Lower leg skin (tissue), 3 donors: Measurements from ENCODE around the gene PCDHGA10.

Source experiments
- POLR2A ChIP-seq, 2 donors: fragments of 450-650 bp; IDR thresholded peaks; one replicate each; pipeline ENCODE4 v1.6.1; 2016 to 2017; ENCODE audit warnings: antibody characterized with exemption in 2 of 2, mild to moderate bottlenecking in 1 of 2, moderate library complexity in 1 of 2
- TF ChIP-seq, protein P1 (sequence below), 3 donors: fragments of 450-650 bp; IDR thresholded peaks; one replicate each; pipeline ENCODE4 v1.5.1; 2016; ENCODE audit warnings: antibody characterized with exemption in 3 of 3, mild to moderate bottlenecking in 3 of 3, moderate library complexity in 2 of 3

DNA sequence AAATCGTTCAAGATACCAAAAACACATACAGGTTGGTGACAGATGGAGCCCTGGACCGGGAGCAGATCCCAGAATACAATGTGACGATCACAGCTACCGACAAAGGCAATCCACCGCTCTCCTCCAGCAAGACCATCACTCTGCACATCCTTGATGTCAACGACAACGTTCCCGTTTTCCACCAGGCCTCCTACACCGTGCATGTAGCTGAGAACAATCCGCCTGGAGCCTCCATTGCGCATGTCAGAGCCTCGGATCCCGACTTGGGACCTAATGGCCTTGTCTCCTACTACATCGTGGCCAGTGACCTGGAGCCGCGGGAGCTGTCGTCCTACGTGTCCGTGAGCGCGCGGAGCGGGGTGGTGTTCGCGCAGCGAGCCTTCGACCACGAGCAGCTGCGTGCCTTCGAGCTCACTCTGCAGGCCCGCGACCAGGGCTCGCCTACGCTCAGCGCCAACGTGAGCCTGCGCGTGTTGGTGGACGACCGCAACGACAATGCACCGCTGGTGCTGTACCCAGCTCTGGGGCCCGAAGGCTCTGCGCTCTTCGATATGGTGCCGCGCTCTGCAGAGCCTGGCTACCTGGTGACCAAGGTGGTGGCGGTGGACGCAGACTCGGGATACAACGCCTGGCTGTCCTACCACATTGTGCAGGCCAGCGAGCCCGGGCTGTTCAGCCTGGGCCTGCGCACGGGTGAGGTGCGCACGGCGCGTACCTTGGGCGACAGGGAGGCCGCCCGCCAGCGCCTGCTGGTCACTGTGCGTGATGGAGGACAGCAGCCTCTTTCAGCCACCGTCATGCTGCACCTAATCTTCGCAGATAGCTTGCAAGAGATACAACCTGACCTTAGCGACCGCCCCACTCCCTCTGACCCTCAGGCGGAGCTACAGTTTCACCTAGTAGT lies 41.0 kb upstream of the PCDHGA10 start:
- TF ChIP-seq, protein P1, sequence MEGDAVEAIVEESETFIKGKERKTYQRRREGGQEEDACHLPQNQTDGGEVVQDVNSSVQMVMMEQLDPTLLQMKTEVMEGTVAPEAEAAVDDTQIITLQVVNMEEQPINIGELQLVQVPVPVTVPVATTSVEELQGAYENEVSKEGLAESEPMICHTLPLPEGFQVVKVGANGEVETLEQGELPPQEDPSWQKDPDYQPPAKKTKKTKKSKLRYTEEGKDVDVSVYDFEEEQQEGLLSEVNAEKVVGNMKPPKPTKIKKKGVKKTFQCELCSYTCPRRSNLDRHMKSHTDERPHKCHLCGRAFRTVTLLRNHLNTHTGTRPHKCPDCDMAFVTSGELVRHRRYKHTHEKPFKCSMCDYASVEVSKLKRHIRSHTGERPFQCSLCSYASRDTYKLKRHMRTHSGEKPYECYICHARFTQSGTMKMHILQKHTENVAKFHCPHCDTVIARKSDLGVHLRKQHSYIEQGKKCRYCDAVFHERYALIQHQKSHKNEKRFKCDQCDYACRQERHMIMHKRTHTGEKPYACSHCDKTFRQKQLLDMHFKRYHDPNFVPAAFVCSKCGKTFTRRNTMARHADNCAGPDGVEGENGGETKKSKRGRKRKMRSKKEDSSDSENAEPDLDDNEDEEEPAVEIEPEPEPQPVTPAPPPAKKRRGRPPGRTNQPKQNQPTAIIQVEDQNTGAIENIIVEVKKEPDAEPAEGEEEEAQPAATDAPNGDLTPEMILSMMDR (IDR thresholded peaks at IDR 0.05) = no peak
- TF ChIP-seq POLR2A (IDR thresholded peaks at IDR 0.05) = no peak
